ENCODE data around the gene TRIM2.

TRIM2 gene

GRCh38 chr4:153248641-153249198, 44.5 kb downstream of the TRIM2 start:
- no peaks in the 10 kb centered on the region for H3K36me3 ChIP-seq (ENCODE audit: control insufficient read depth, insufficient read depth, low read length)
- H3K4me3 ChIP-seq (ENCODE audit: extremely low read depth, insufficient read depth, low read length, poor library complexity, severe bottlenecking): peak overlapping the region; percentile 48
- H3K9me3 ChIP-seq (ENCODE audit: control insufficient read depth, low read length): no peaks in the 10 kb centered on the region
- peaks cover 10% of the 10 kb centered on the region for H3K4me1 ChIP-seq (ENCODE audit: control insufficient read depth, insufficient read depth, low read length, poor library complexity, severe bottlenecking)
- 25% methylated on average over 9 to 11 of the region's 14 CpGs for WGBS, 2 experiments (ENCODE audit: insufficient coverage in 2 of 2)
- H3K27ac ChIP-seq (ENCODE audit: low read depth, low read length, severe bottlenecking): peak overlapping the region; percentile 86

DNA sequence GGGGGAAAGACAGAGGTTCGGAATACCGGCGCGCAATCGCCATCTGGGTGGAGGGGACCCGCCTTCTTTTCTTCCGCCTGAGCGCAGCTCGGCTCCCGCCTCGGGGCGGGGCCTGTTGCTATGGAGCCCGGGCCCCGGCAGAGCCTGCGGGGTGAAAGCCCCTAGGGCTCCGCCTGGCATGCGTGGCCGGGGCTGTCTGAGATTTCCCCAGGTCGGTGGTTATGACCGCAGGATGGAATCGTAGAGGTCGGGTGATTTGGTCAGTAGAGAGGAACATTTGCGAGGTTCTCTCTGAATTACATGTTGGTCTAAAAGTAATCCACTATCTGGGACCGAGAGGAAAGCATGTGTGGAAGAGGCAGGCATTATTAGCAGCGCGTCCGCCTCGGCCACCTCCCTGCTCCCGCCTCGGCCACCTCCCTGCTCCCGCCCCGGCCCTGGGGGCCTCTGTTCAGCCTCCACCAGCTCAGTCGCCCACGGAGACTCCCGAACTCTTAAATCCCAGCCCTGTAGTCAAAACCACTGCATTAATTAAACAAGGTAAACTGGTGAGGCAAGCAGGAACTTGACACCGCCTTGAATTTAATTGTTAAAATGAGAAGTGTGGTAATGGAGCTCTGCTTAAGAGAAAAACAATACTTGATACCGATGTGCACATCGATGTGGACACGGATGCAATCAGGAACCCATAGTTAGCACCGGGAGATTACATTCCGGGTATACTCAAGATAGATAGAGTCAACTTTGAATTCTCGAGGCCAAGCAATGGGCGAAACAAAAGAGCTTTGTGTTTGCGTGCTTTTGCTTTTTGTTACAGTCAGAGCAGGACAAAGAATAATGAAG, 45.2 kb downstream of the TRIM2 start:
- Histone ChIP-seq H3K36me3 (ENCODE audit: control insufficient read depth, insufficient read depth, low read length) (no peaks in the 10 kb centered on the region), H3K27ac (ENCODE audit: low read depth, low read length, severe bottlenecking) (peak overlapping the region; percentile 86), H3K4me1 (ENCODE audit: control insufficient read depth, insufficient read depth, low read length, poor library complexity, severe bottlenecking) (peaks cover 10% of the 10 kb centered on the region), H3K9me3 (ENCODE audit: control insufficient read depth, low read length) (no peaks in the 10 kb centered on the region), H3K4me3 (ENCODE audit: extremely low read depth, insufficient read depth, low read length, poor library complexity, severe bottlenecking) (peak overlapping the region; percentile 48)
- 19 to 24% methylated on average over 26 to 27 of the region's 44 CpGs for WGBS, 2 experiments (ENCODE audit: insufficient coverage in 2 of 2)

DNA sequence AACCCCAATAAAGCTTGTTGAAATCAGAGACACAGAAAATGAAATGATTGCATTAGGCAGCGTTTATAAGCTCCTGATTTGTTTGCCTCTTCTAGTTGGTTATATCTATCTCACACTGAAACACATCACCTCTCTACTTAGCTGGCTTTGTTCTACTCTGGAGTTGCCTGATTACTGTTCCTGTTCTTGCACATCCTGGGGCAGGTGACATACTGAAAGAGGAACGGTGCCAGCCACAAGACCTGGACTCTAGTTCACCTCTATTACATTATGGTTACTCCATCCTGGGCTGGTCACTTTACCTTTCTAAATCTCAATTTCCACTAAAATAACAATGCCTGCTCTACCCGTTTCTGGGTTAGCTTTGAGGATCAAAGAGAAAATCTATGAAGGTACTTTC, 47.9 kb downstream of the TRIM2 start:
- Histone ChIP-seq H3K36me3 (ENCODE audit: control insufficient read depth, insufficient read depth, low read length) (no peaks in the 10 kb centered on the region), H3K9me3 (ENCODE audit: control insufficient read depth, low read length) (no peaks in the 10 kb centered on the region), H3K4me3 (ENCODE audit: extremely low read depth, insufficient read depth, low read length, poor library complexity, severe bottlenecking) (no peak overlapping the region), H3K4me1 (ENCODE audit: control insufficient read depth, insufficient read depth, low read length, poor library complexity, severe bottlenecking) (peaks cover 12% of the 10 kb centered on the region), H3K27ac (ENCODE audit: low read depth, low read length, severe bottlenecking) (no peak overlapping the region)
- 100% methylated on average over 1 to 2 of the region's 3 CpGs for WGBS, 2 experiments (ENCODE audit: insufficient coverage in 2 of 2)

GRCh38 chr4:153255233-153255632, 51.0 kb downstream of the TRIM2 start:
- no peak overlapping the region for H3K27ac ChIP-seq (ENCODE audit: low read depth, low read length, severe bottlenecking)
- H3K36me3 ChIP-seq (ENCODE audit: control insufficient read depth, insufficient read depth, low read length): no peaks in the 10 kb centered on the region
- no peak overlapping the region for H3K4me3 ChIP-seq (ENCODE audit: extremely low read depth, insufficient read depth, low read length, poor library complexity, severe bottlenecking)
- no peaks in the 10 kb centered on the region for H3K9me3 ChIP-seq (ENCODE audit: control insufficient read depth, low read length)
- peaks cover 7% of the 10 kb centered on the region for H3K4me1 ChIP-seq (ENCODE audit: control insufficient read depth, insufficient read depth, low read length, poor library complexity, severe bottlenecking)
- WGBS, 2 experiments (ENCODE audit: insufficient coverage in 2 of 2): 80 to 84% methylated on average over 2 to 3 of the region's 3 CpGs

GRCh38 chr4:153257151-153257620, 52.9 kb downstream of the TRIM2 start:
- Histone ChIP-seq H3K27ac (ENCODE audit: low read depth, low read length, severe bottlenecking) (peak overlapping the region; percentile 83), H3K36me3 (ENCODE audit: control insufficient read depth, insufficient read depth, low read length) (no peaks in the 10 kb centered on the region), H3K4me1 (ENCODE audit: control insufficient read depth, insufficient read depth, low read length, poor library complexity, severe bottlenecking) (peaks cover 7% of the 10 kb centered on the region), H3K9me3 (ENCODE audit: control insufficient read depth, low read length) (peaks cover 8% of the 10 kb centered on the region), H3K4me3 (ENCODE audit: extremely low read depth, insufficient read depth, low read length, poor library complexity, severe bottlenecking) (peak overlapping the region; percentile 27)
- WGBS, 2 experiments (ENCODE audit: insufficient coverage in 2 of 2): 1 to 9% methylated on average over 4 to 7 of the region's 11 CpGs

DNA sequence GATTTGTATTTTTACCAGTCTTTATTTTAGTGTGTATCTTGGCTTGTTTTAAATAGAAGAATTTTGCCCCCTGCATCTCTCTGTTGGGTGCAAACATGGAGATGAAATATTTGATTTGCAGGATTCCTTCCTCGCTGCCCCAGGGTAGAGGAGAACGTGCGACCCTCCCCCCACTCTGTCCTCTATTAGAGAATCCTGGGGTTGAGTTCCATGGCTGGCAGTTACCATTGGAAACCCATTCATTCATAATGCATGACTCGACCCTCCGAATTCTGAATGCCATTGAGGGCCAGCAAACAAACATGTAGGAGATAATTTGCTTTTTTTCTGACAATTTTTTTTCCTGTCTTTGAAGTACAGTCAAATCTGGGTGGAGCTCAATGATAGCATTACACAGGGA, 53.7 kb downstream of the TRIM2 start:
- Histone ChIP-seq H3K27ac (ENCODE audit: low read depth, low read length, severe bottlenecking) (peak overlapping the region; percentile 83), H3K36me3 (ENCODE audit: control insufficient read depth, insufficient read depth, low read length) (no peaks in the 10 kb centered on the region), H3K9me3 (ENCODE audit: control insufficient read depth, low read length) (peaks cover 8% of the 10 kb centered on the region), H3K4me1 (ENCODE audit: control insufficient read depth, insufficient read depth, low read length, poor library complexity, severe bottlenecking) (peaks cover 7% of the 10 kb centered on the region), H3K4me3 (ENCODE audit: extremely low read depth, insufficient read depth, low read length, poor library complexity, severe bottlenecking) (peak overlapping the region; percentile 27)
- 14% methylated on average over 5 of the region's 5 CpGs; no CpG with 5 or more reads in 1 of the 2 experiments for WGBS, 2 experiments (ENCODE audit: insufficient coverage in 2 of 2)

- peaks cover 8% of the 10 kb centered on the region for H3K9me3 ChIP-seq (ENCODE audit: control insufficient read depth, low read length)
- 14% methylated on average over 1 of the region's 4 CpGs; no CpG with 5 or more reads in 1 of the 2 experiments for WGBS, 2 experiments (ENCODE audit: insufficient coverage in 2 of 2)
- H3K27ac ChIP-seq (ENCODE audit: low read depth, low read length, severe bottlenecking): peak overlapping the region; percentile 24
- H3K36me3 ChIP-seq (ENCODE audit: control insufficient read depth, insufficient read depth, low read length): no peaks in the 10 kb centered on the region
- H3K4me3 ChIP-seq (ENCODE audit: extremely low read depth, insufficient read depth, low read length, poor library complexity, severe bottlenecking): peak overlapping the region; percentile 27
- peaks cover 7% of the 10 kb centered on the region for H3K4me1 ChIP-seq (ENCODE audit: control insufficient read depth, insufficient read depth, low read length, poor library complexity, severe bottlenecking)
Observed at GRCh38 chr4:153258750-153259149, 54.5 kb downstream of the TRIM2 start.

DNA sequence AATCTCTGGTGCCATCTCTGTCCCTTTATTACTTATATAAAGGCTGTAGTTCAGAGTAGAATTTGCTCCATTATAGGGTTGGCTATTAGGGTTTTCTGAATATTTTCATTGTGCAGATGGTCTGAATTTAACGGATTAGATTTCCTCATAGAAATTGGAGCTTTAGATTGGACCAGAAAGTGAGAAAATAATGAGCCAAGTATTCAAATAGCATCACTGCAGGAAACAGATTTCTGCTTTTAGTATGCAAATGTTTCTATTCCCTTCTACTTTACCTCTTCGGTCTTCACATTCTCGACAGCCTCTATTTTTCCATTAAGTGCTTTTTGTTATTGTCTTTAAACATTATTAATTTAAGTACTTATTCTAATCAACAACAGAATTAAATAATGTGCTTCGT, 55.4 kb downstream of the TRIM2 start:
- Histone ChIP-seq H3K4me3 (ENCODE audit: extremely low read depth, insufficient read depth, low read length, poor library complexity, severe bottlenecking) (no peak overlapping the region), H3K36me3 (ENCODE audit: control insufficient read depth, insufficient read depth, low read length) (no peaks in the 10 kb centered on the region), H3K4me1 (ENCODE audit: control insufficient read depth, insufficient read depth, low read length, poor library complexity, severe bottlenecking) (peaks cover 7% of the 10 kb centered on the region), H3K9me3 (ENCODE audit: control insufficient read depth, low read length) (peaks cover 8% of the 10 kb centered on the region), H3K27ac (ENCODE audit: low read depth, low read length, severe bottlenecking) (no peak overlapping the region)
- 0 to 11% methylated on average over 1 of the region's 4 CpGs for WGBS, 2 experiments (ENCODE audit: insufficient coverage in 2 of 2)

GRCh38 chr4:153260132-153260531, 55.9 kb downstream of the TRIM2 start:
- Histone ChIP-seq H3K4me1 (ENCODE audit: control insufficient read depth, insufficient read depth, low read length, poor library complexity, severe bottlenecking) (peaks cover 7% of the 10 kb centered on the region), H3K36me3 (ENCODE audit: control insufficient read depth, insufficient read depth, low read length) (no peaks in the 10 kb centered on the region), H3K9me3 (ENCODE audit: control insufficient read depth, low read length) (peaks cover 8% of the 10 kb centered on the region), H3K27ac (ENCODE audit: low read depth, low read length, severe bottlenecking) (no peak overlapping the region), H3K4me3 (ENCODE audit: extremely low read depth, insufficient read depth, low read length, poor library complexity, severe bottlenecking) (no peak overlapping the region)
- no CpG with 5 or more reads among the region's 3 CpGs for WGBS, 2 experiments (ENCODE audit: insufficient coverage in 2 of 2)

DNA sequence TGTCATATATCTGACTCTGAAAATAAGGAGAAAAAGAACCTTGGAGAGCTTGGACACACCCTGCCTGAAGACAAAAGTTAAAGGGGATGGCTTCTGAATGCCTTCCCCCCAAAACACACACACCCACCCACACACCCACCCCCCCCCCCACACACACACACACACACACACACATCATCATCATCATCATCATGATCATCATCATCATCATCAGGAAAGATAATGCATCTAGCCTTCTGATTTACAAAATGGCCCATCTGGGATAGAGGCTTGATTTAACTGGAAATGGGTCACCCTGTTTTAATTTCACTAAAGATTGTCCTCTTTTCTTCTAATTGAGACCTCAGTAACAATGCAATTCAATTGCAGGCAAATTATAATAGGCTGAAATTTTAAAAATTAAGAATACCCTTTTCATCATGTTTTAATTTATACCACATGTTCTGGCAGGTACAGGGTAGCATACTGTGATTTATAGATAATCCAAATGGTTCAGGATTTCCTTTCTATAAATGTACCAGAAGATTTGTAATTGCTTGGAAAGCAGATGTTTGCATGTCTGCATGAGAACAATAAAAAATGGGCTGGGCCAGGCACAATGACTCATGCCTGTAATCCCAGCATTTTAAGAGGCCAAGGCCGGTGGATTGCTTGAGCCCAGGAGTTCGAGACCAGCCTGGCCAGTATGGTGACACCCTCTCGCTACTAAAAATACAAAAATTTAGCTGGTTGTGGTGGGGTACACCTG, 56.5 kb downstream of the TRIM2 start:
- Histone ChIP-seq H3K36me3 (ENCODE audit: control insufficient read depth, insufficient read depth, low read length) (no peaks in the 10 kb centered on the region), H3K27ac (ENCODE audit: low read depth, low read length, severe bottlenecking) (no peak overlapping the region), H3K4me3 (ENCODE audit: extremely low read depth, insufficient read depth, low read length, poor library complexity, severe bottlenecking) (no peak overlapping the region), H3K9me3 (ENCODE audit: control insufficient read depth, low read length) (peaks cover 8% of the 10 kb centered on the region), H3K4me1 (ENCODE audit: control insufficient read depth, insufficient read depth, low read length, poor library complexity, severe bottlenecking) (peaks cover 7% of the 10 kb centered on the region)
- 70% methylated on average over 2 of the region's 3 CpGs; no CpG with 5 or more reads in 1 of the 2 experiments for WGBS, 2 experiments (ENCODE audit: insufficient coverage in 2 of 2)

Measured in mesodermal cell (in vitro differentiated cells).